ENCODE results near the gene PAX8. TPM values are rescaled to one million over a fixed set of nuclear protein-coding genes. Genes with fewer than 3 reads are reported as not detected.

The PAX8 gene
- total RNA-seq, 2 experiments from 2014 or later = 1.6 to 2.6 TPM

- Histone ChIP-seq H3K27ac (ENCODE audit: low read depth, low read length, poor library complexity, severe bottlenecking) (no peak overlapping the region), H3K9me3 (ENCODE audit: low read length) (no peaks in the 10 kb centered on the region), H3K4me2 (ENCODE audit: low read length) (no peak overlapping the region), H3K9me2 (ENCODE audit: insufficient read depth, low read length) (no peaks in the 10 kb centered on the region), H4K20me1 (ENCODE audit: insufficient read depth, low read length) (no peaks in the 10 kb centered on the region), H2AFZ (ENCODE audit: low read length) (no peak overlapping the region), H3K4me1 (ENCODE audit: insufficient read depth, low read length, poor library complexity, severe bottlenecking) (no peaks in the 10 kb centered on the region), H3K36me3 (ENCODE audit: insufficient read depth, low read length) (no peaks in the 10 kb centered on the region), H3K79me2 (ENCODE audit: insufficient read depth, low read depth, low read length) (no peaks in the 10 kb centered on the region), H3K4me3 (ENCODE audit: low read depth, low read length, poor library complexity, severe bottlenecking) (no peak overlapping the region)
- intact Hi-C loops (cut with micrococcal nuclease; ENCODE audit: unreplicated experiment) = no loop called here
- ChIA-PET CTCF (ENCODE audit: unreplicated experiment) (no interaction called here), POLR2A (no interaction called here)
- TF ChIP-seq EZH2phosphoT487 (IDR thresholded peaks at IDR 0.05; ENCODE audit: borderline replicate concordance, low read depth, low read length) (no peak), CTCF (conservative IDR thresholded peaks at IDR 0.05; ENCODE audit: low read length) (no peak)
- no peak for DNase-seq (ENCODE audit: low spot score)
- no TSS peak for BruUV-seq (replicated peaks)
These were observed 66.3 kb downstream of the PAX8 start for GRCh38 chr2:113212245-113213060.

DNA sequence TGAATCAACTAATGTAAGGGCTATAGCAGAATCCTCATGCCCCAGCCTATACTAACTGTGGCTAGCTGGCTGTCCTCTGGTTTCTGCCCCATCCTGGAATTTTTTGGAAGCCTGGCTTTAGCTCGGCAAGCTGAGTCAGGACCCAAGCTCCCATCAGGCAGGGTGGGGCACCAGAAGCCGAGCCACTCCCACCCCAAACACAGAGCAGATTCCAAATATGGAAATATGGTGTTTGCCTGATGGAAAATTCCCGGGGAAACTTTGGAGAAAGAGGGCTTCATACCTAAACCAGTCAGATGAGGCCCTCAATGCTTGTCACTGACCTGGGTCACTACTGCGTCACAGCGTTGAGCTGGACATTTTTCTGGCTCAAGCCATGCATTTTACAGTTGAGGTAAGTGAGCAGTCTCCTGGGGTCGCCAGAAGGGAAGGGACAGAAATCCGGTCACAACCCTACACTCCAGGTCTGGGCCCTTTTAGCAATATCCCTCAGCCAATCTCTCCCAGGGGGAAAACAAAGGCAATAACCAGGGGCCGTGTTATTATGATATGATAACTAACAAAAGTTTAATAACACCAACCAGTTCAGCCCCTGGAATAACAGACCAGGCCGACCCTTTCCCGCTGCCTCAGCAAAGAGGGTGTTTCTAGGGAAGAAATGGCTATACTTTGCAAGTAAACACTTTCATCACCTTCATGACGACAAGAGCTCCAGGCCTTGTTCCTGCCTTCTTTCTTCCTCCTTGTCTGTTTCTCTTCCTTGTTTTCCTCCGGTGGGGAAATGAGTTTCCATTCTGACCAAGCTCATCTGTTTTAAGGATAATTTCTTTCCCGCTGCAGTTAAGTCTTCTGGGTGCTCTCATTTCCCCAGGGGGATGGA is 67.3 kb downstream of the PAX8 start:
- DNase-seq (ENCODE audit: low spot score) = no peak
- intact Hi-C loops (cut with micrococcal nuclease; ENCODE audit: unreplicated experiment) = no loop called here
- no peaks in the 10 kb centered on the region for H3K9me2 ChIP-seq (ENCODE audit: insufficient read depth, low read length)
- no peak overlapping the region for H3K27ac ChIP-seq (ENCODE audit: low read depth, low read length, poor library complexity, severe bottlenecking)
- no peaks in the 10 kb centered on the region for H3K79me2 ChIP-seq (ENCODE audit: insufficient read depth, low read depth, low read length)
- H3K9me3 ChIP-seq (ENCODE audit: low read length) = no peaks in the 10 kb centered on the region
- H3K36me3 ChIP-seq (ENCODE audit: insufficient read depth, low read length) = no peaks in the 10 kb centered on the region
- no peaks in the 10 kb centered on the region for H4K20me1 ChIP-seq (ENCODE audit: insufficient read depth, low read length)
- BruUV-seq (replicated peaks) = no TSS peak
- no peak overlapping the region for H3K4me2 ChIP-seq (ENCODE audit: low read length)
- CTCF ChIA-PET (ENCODE audit: unreplicated experiment) = interaction anchor here (0.7 kb wide), 1 partner anchor 24 kb away, joined by 4 read pairs; no protein-coding TSS in a partner anchor
- no peak for TF ChIP-seq CTCF (conservative IDR thresholded peaks at IDR 0.05; ENCODE audit: low read length)
- no peak for TF ChIP-seq EZH2phosphoT487 (IDR thresholded peaks at IDR 0.05; ENCODE audit: borderline replicate concordance, low read depth, low read length)
- POLR2A ChIA-PET = no interaction called here
- no peak overlapping the region for H3K4me3 ChIP-seq (ENCODE audit: low read depth, low read length, poor library complexity, severe bottlenecking)
- no peaks in the 10 kb centered on the region for H3K4me1 ChIP-seq (ENCODE audit: insufficient read depth, low read length, poor library complexity, severe bottlenecking)
- no peak overlapping the region for H2AFZ ChIP-seq (ENCODE audit: low read length)
